GM12891 (cell line): ENCODE results near the gene ADK.

ENCODE experiments used
- POLR2A ChIP-seq: IDR thresholded peaks from 2 replicates; pipeline ENCODE4 v1.6.1; 2011; ENCODE audit warnings: low read depth, low read length, control low read depth
- POLR2AphosphoS5 ChIP-seq: IDR thresholded peaks from 2 replicates; pipeline ENCODE4 v1.6.1; 2011; ENCODE audit warnings: low read depth, low read length, control low read depth
- SPI1 ChIP-seq: IDR thresholded peaks from 2 replicates; pipeline ENCODE4 v1.6.1; 2011; ENCODE audit warnings: low read depth, low read length, control low read depth

DNA sequence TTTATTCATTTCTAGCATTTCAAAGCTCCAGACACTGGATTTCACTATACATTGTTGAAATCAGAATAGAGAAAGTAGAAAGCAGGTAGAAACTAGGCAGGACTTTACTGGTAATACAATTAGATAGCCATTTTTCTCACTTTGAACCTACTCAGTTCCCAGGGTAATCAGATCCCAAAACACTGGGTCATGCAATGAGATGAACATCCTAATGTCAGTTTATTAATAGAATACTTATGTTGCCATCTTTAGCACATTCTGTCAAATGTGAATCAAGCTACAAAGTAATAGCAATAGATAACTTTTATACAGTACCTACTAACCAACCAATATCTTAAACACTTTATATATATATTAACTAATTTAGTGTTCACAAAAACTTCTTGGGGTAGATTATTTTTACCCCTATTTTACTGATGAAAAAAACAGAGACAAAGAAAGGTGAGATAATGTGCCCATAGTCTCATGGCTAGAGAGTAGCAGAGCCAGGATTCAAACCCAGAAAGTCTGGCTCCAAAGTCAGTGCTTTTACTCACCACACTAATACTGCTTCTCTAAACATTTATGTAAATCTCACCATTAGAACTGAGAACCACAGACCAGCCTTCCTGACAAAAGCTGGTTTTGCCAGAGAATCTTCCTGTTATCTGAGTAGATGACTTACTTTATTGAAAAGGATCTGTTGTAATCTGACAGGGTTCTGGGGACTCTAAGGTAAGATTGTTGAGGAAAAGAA lies 521.6 kb downstream of the ADK start:
- TF ChIP-seq SPI1 (no peak), POLR2A (no peak), POLR2AphosphoS5 (no peak)
